DND-41 (cell line): ENCODE data around the gene GPER1.

Experiments
- ATAC-seq: fragments of 200-7000 bp; cut with Tn5 transposase; 3 replicates; pipeline ENCODE4 v1.9.1; 2021; ENCODE audit warnings: low read depth; ENCODE audit not compliant: insufficient read depth
- DNase-seq: peaks from one replicate; pipeline ENCODE4 v3.0.0-alpha.2; 2020
- H2AFZ ChIP-seq: 2 replicates; pipeline ENCODE4 v1.6.0; 2012; ENCODE audit warnings: low read depth, low read length
- H3K27ac ChIP-seq: 2 replicates; pipeline ENCODE4 v1.5.1; 2012; ENCODE audit warnings: low read length, inconsistent platforms
- H3K27me3 ChIP-seq: fragments of 200-600 bp; sonication (generic); 2 replicates; pipeline ENCODE4 v1.6.0; 2012; ENCODE audit warnings: low read length, mild to moderate bottlenecking, inconsistent platforms; ENCODE audit not compliant: insufficient read depth, poor library complexity
- H3K36me3 ChIP-seq: 2 replicates; pipeline ENCODE4 v1.5.1; 2012; ENCODE audit warnings: low read length, inconsistent platforms; ENCODE audit not compliant: insufficient read depth
- H3K4me1 ChIP-seq: 2 replicates; pipeline ENCODE4 v1.5.1; 2012; ENCODE audit warnings: mild to moderate bottlenecking, low read length; ENCODE audit not compliant: insufficient read depth
- H3K4me2 ChIP-seq: 2 replicates; pipeline ENCODE4 v1.6.0; 2012; ENCODE audit warnings: mild to moderate bottlenecking, moderate library complexity, low read length, inconsistent platforms; ENCODE audit not compliant: insufficient read depth
- H3K4me3 ChIP-seq, 2 experiments: fragments of 200-600 bp in 1 of 2; shearing (Covaris generic) in 1 of 2; 2 replicates each; pipeline ENCODE4 v1.5.1; 2012 to 2016; ENCODE audit warnings: inconsistent platforms in 2 of 2, low read length in 2 of 2, mild to moderate bottlenecking in 2 of 2, low read depth in 1 of 2, moderate library complexity in 1 of 2
- H3K79me2 ChIP-seq: 2 replicates; pipeline ENCODE4 v1.6.0; 2012; ENCODE audit warnings: low read length, inconsistent platforms; ENCODE audit not compliant: insufficient read depth
- H3K9ac ChIP-seq: 2 replicates; pipeline ENCODE4 v1.6.0; 2012; ENCODE audit warnings: low read depth, mild to moderate bottlenecking, inconsistent platforms, low read length, moderate library complexity
- H3K9me3 ChIP-seq: 2 replicates; pipeline ENCODE4 v1.5.1; 2012; ENCODE audit warnings: low read length, moderate library complexity, mild to moderate bottlenecking, inconsistent platforms; ENCODE audit not compliant: insufficient read depth, severe bottlenecking
- H4K20me1 ChIP-seq: 2 replicates; pipeline ENCODE4 v1.6.0; 2012; ENCODE audit warnings: low read length; ENCODE audit not compliant: insufficient read depth
- EZH2 ChIP-seq: IDR thresholded peaks from 3 replicates; pipeline ENCODE4 v1.6.1; 2012; ENCODE audit warnings: borderline replicate concordance, low read depth, mild to moderate bottlenecking, moderate library complexity, low read length, inconsistent platforms; ENCODE audit not compliant: severe bottlenecking
- TF ChIP-seq, protein P1 (sequence below): IDR thresholded peaks from 2 replicates; pipeline ENCODE4 v1.5.1; 2012; ENCODE audit warnings: borderline replicate concordance, low read length, moderate library complexity, mild to moderate bottlenecking; ENCODE audit not compliant: poor library complexity, severe bottlenecking; ENCODE audit errors: extremely low read depth

The GPER1 gene

DNA sequence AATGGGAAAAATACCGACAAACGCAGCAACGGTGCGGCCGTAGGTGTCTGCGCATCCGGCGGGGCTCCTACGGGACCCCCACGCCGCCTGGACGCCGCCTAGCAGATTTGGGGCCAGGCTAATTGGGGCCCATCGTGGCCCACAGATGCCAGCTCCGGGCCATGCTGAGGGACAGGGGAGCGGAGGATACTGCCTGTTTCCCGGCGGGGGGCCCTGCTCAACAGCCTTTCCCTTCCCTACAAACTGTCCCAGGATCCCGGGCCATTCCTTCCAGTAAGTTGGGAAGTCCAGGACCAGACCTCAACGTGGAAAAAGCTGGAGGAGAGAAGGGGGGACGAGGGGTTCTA, 21.7 kb upstream of the GPER1 start:
- TF ChIP-seq, protein P1, sequence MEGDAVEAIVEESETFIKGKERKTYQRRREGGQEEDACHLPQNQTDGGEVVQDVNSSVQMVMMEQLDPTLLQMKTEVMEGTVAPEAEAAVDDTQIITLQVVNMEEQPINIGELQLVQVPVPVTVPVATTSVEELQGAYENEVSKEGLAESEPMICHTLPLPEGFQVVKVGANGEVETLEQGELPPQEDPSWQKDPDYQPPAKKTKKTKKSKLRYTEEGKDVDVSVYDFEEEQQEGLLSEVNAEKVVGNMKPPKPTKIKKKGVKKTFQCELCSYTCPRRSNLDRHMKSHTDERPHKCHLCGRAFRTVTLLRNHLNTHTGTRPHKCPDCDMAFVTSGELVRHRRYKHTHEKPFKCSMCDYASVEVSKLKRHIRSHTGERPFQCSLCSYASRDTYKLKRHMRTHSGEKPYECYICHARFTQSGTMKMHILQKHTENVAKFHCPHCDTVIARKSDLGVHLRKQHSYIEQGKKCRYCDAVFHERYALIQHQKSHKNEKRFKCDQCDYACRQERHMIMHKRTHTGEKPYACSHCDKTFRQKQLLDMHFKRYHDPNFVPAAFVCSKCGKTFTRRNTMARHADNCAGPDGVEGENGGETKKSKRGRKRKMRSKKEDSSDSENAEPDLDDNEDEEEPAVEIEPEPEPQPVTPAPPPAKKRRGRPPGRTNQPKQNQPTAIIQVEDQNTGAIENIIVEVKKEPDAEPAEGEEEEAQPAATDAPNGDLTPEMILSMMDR, result no peak
- no peak for TF ChIP-seq EZH2
- Histone ChIP-seq H3K4me3 (no peak overlapping the region), H3K27me3 (no peaks in the 10 kb centered on the region), H4K20me1 (peaks cover 34% of the 10 kb centered on the region), H3K4me1 (no peaks in the 10 kb centered on the region), H3K9me3 (peaks cover 7% of the 10 kb centered on the region), H3K79me2 (no peaks in the 10 kb centered on the region), H3K36me3 (no peaks in the 10 kb centered on the region), H2AFZ (no peak overlapping the region), H3K4me2 (no peak overlapping the region), H3K9ac (no peak overlapping the region), H3K27ac (no peak overlapping the region)
- DNase-seq (no peak), ATAC-seq (no peak)

DNA sequence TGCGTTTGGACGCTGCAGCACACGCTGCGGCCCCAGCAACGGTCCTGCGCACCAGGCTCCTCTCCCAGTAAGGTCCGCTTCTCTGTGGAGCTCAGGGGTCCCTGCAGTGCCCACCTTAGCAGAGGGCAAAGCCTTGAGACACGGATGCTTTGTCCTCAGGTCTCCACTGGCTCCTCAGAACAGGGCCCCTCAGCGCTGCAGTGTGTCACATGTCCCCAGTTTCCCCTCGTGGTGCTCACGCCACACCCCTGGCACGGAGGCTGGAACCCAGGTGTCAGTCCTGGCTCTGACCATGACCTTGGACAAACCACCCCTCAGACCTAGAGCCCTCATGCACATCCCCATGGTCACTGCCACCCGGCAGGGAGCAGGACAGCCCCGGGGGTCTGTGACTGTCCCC, 19.9 kb upstream of the GPER1 start:
- H4K20me1 ChIP-seq, result peaks cover 23% of the 10 kb centered on the region
- TF ChIP-seq, protein P1, result no peak
- TF ChIP-seq EZH2, result no peak
- peaks cover 7% of the 10 kb centered on the region for H3K9me3 ChIP-seq
- H3K27me3 ChIP-seq, result no peaks in the 10 kb centered on the region
- no peaks in the 10 kb centered on the region for H3K36me3 ChIP-seq
- ATAC-seq (no peak), DNase-seq (no peak)
- no peaks in the 10 kb centered on the region for H3K79me2 ChIP-seq
- no peaks in the 10 kb centered on the region for H3K4me1 ChIP-seq
- H3K4me3 ChIP-seq, result no peak overlapping the region
- H3K9ac ChIP-seq, result no peak overlapping the region
- no peak overlapping the region for H2AFZ ChIP-seq
- H3K27ac ChIP-seq, result no peak overlapping the region
- H3K4me2 ChIP-seq, result no peak overlapping the region

DNA sequence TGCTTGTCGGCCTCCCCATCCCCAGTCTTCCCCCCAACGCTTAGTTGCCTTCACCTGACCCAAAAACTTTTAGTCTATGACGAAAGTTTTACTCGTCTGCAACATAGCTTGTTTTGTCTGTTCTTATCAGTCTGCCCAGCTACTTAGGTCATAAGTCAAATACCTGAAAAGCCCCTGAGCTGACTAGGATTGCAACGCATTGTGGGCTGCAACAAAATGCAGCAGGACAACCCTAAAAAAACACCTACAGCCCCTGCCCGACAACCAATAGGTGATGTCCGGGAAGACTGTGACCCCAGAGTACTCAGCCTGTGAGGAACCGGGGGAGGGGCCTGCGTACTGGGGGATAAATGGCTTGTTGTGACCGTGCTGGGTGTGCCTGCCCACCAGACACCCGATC, 19.3 kb upstream of the GPER1 start:
- ATAC-seq (no peak), DNase-seq (no peak)
- H3K4me2 ChIP-seq, result no peak overlapping the region
- H3K4me1 ChIP-seq, result no peaks in the 10 kb centered on the region
- H3K9me3 ChIP-seq, result peaks cover 7% of the 10 kb centered on the region
- no peak for TF ChIP-seq EZH2
- TF ChIP-seq, protein P1, result no peak
- no peak overlapping the region for H2AFZ ChIP-seq
- H3K9ac ChIP-seq, result no peak overlapping the region
- no peaks in the 10 kb centered on the region for H3K36me3 ChIP-seq
- no peaks in the 10 kb centered on the region for H3K27me3 ChIP-seq
- no peak overlapping the region for H3K4me3 ChIP-seq
- no peaks in the 10 kb centered on the region for H3K79me2 ChIP-seq
- H4K20me1 ChIP-seq, result peaks cover 17% of the 10 kb centered on the region
- no peak overlapping the region for H3K27ac ChIP-seq

DNA sequence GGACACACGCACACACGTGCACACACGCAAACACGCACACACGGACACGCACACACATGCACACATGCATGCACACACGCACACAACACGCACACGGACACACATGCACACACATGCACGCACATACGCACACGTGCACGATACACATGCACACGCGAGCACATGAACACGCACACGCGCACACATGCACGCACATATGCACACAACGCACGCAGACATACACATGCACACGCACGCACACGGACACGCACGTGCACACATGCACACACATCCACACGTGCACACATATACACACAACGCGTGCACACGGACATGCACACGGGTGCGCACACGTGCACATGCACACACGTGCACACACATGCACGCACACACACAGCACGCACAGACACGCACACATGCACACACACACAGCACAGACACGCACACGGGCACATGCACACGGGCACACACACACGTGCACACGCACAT, 17.3 kb upstream of the GPER1 start:
- TF ChIP-seq, protein P1, result no peak
- no peak for TF ChIP-seq EZH2
- Histone ChIP-seq H3K36me3 (no peaks in the 10 kb centered on the region), H3K9me3 (peaks cover 7% of the 10 kb centered on the region), H3K27me3 (no peaks in the 10 kb centered on the region), H3K27ac (no peak overlapping the region), H3K4me3 (no peak overlapping the region), H3K4me2 (no peak overlapping the region), H3K9ac (no peak overlapping the region), H2AFZ (no peak overlapping the region), H3K4me1 (no peaks in the 10 kb centered on the region), H4K20me1 (peaks cover 8% of the 10 kb centered on the region), H3K79me2 (no peaks in the 10 kb centered on the region)
- ATAC-seq, result no peak
- no peak for DNase-seq
